ENCODE data around the gene ALOX12B.

GRCh38 chr17:8038954-8039610, 48.4 kb downstream of the ALOX12B start, which contains the start of gene ALOX15B:
- TF ChIP-seq CTCF (IDR thresholded peaks at IDR 0.05; ENCODE audit: low read depth, low read length, missing input control) (no peak), JUND (IDR thresholded peaks at IDR 0.05) (no peak), ATF3 (IDR thresholded peaks at IDR 0.05) (no peak), ZBTB33 (IDR thresholded peaks at IDR 0.05) (no peak)

Data from liver (tissue), 3 donors.